GM19023 (cell line): Measurements from ENCODE around the gene OCLN.
"Not testable (repeated sequence)": the region's sequence is repeated elsewhere in the genome, so short reads cannot be mapped to it uniquely, and the experiment has no call there.

Experiments used
- ATAC-seq: cut with Tn5 transposase; IDR thresholded peaks from one replicate; pipeline ENCODE4 v1.9.1; 2021; ENCODE audit warnings: mild to moderate bottlenecking, moderate library complexity; ENCODE audit not compliant: unreplicated experiment

Gene OCLN

GRCh38 chr5:69527128-69527770, 34.7 kb downstream of the OCLN start:
- no peak for ATAC-seq

DNA sequence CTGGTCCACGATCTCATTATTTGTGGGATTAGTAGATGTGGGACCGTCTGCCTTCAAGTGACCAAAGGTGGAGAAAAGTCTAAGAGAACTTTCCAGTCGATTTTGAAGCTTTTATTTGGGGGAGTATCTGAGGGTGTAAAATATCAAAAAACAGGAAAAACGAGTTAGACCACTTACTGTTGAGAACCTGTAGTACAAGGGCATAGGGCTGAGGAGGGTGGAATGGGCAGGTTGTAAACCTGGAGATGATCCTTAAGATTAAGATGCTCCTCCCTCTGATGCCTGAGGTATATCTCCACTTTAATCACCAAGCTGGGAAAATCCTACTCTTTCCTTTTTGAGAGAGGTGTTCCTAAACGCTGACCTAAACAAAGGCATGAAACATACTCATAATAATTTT, 35.4 kb downstream of the OCLN start:
- no peak for ATAC-seq

DNA sequence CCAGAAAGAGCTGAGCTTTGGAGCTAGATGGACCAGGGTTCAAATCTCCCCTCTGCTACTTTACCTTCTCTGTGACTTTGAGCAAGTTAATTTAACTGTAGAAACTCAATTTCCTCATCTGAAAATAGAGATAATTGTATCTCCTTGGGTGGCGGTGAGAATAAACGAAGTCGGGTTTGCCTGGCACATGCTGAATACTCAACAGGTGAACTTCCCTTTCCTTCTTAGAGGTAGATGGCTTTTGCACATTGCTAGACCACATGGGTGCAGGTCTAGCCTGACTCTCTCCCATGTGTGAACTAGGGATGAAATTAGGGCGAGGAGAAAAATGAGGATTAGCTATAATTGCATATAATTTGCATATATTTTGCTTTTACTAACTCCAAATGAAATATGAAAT, 36.0 kb downstream of the OCLN start:
- ATAC-seq = no peak

GRCh38 chr5:69530561-69531405, 38.2 kb downstream of the OCLN start:
- ATAC-seq = no peak

- ATAC-seq = no peak
These were observed 38.8 kb downstream of the OCLN start for GRCh38 chr5:69531406-69531801.

DNA sequence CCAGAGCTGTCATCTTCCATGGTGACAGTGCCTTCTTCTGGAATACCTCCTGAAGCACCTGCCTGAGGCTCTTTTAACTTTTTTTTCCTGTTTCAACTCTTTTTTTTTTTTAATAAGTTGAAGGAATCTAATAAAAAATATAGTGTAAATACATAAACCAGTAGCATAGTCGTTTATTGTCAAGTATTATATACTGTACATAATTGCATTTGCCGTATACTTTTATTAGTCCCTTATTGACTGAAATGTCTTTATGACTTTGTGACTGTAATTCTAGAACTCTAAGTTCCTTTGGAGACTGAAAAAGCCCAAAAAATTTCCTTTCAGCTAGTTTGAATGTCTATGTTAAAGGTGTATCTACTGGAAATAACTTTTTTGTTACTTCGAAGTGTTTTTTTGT, 45.3 kb downstream of the OCLN start:
- not testable (repeated sequence) for ATAC-seq

DNA sequence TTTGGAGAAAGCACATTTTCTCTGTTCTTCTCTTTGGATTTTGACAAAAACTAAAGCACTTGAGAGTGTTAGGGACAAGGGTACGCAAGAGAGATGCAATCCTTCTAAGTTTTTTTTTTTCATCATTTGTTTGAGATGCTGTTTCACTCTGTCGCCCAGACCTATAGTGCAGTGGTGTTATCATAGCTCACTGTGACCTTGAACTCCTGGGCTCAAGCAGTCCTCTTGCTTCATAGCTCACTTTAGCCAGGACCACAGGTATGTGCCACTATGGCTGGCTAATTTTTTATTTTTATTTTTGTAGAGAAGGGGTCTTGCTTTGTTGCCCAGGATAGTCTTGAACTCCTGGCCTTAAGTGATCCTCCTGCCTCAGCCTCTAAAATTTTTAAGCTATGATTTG, 46.1 kb downstream of the OCLN start:
- not testable (repeated sequence) for ATAC-seq

DNA sequence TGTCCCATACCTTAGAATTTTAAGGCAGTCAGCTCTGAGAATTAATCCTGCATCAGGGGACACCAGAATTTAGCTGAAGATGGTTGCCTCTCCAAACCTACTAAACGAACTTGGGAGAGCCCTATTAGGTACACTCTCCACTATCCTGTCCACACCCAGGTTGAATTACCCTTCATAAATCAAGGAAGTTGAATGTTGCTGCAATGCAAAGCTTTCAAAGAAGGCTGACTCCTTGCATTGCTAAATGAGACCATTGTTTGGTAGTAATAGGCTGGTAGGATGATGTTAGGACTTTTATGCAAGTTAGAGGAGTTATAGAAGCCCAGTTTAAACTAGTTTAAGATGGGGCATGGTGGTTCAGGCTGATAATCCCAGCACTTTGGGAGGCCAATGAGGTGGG, 48.8 kb downstream of the OCLN start:
- ATAC-seq = not testable (repeated sequence)

- ATAC-seq = not testable (repeated sequence)
These were observed 50.4 kb downstream of the OCLN start for GRCh38 chr5:69542838-69543618.

- ATAC-seq = not testable (repeated sequence)
These were observed 52.0 kb downstream of the OCLN start for GRCh38 chr5:69544602-69545001.

GRCh38 chr5:69559908-69560330, 67.3 kb downstream of the OCLN start, which contains the start of gene GTF2H2C:
TSS of gene GTF2H2C (plus strand) at chr5:69560191. CDS start at chr5:69565133, 4,942 bp downstream.
- peak; percentile 96 for ATAC-seq

- ATAC-seq = not testable (repeated sequence)
These were observed 68.2 kb downstream of the OCLN start for GRCh38 chr5:69560587-69561431.

GRCh38 chr5:69566172-69566571, 73.6 kb downstream of the OCLN start:
- not testable (repeated sequence) for ATAC-seq

- ATAC-seq = not testable (repeated sequence)
These were observed 75.5 kb downstream of the OCLN start for GRCh38 chr5:69568072-69568471.

DNA sequence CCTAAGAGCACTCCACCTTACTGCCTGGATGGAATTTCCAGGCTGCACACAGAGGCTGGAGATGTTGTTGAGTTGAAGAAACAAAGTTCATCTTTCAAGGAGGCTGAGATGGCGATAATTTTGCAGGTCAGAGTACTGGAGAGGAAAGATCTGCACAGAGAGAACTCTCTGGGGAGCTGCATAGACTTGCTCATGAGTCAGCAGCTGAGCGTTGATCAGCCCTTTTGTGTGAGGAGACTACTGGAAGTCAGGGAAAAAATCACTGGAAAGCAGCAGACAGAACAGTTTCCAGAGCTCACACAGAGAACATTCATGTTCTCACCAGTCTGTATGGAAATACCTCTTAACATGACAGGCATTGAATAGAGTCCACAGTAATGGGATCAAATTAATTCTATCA, 90.8 kb downstream of the OCLN start:
- not testable (repeated sequence) for ATAC-seq

DNA sequence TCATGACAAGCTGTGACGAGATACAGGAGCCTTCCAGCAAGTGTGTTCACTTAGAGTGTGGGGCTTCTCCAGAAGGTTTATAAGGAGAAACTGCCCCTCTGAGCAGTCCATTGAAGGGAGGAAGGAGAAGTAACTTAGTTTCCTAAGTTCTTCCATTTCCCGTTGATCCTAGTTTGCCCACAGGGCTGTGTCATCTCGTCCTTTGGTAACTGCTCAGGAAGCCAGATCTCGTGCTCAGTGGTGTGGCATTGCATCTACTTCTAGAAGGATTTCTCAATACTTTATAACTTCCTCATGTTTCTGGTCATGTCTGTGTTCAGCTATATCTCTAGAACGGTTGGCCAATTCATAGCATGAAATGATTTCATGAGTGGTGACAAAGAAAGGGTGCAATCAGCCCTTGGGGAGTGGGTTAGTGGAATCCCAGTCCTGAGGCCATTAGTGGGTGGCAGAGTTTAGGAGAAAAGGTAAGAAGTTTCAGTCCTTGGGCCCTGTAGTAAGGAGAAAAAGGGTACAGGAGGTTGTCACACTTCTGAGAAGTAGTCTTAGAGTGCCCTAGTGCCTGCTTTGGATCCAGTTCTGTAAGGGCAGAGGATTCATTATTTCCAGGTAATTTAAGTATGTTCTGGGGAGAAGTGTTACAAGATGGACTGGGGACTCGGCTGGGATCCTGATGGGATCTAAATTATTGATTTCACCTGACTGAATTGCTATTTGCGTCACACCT, 103.7 kb downstream of the OCLN start:
- ATAC-seq = not testable (repeated sequence)

DNA sequence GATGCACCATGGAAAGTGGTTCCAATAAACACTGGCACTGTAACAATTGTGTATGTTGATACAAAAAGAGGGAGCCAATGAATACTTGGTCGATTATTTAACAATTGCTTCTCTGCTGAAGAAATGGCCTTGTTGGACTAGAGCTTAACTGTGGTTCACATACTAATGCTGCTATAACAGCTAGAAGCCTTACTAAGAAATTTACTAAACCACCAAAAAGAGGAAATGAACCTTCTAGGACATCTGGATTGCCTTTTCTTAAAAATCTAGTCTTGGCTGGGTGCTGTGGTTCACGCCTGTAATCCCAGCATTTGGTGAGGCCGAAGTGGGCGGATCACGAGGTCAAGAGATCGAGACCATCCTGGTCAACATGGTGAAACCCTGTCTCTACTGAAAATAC, 109.4 kb downstream of the OCLN start:
- not testable (repeated sequence) for ATAC-seq

- not testable (repeated sequence) for ATAC-seq
These were observed 114.2 kb downstream of the OCLN start for GRCh38 chr5:69606839-69607238.
